HEK293 (cell line): ENCODE measurements around the gene CDCA7.

Experiments used
- BCL6B ChIP-seq: fragments of 450-650 bp; formaldehyde crosslinking; IDR thresholded peaks from 2 replicates; pipeline ENCODE4 v1.5.1; 2017; ENCODE audit warnings: missing biosample characterization, missing genetic modification characterization
- FEZF1 ChIP-seq: fragments of 450-650 bp; formaldehyde crosslinking; IDR thresholded peaks from 2 replicates; pipeline ENCODE4 v1.5.1; 2016; ENCODE audit warnings: missing biosample characterization, missing genetic modification characterization
- HOXD13 ChIP-seq: sonication (generic); formaldehyde crosslinking; IDR thresholded peaks from 2 replicates; pipeline ENCODE4 v1.8.0; 2022; ENCODE audit warnings: missing genetic modification reagents, borderline replicate concordance
- SP2 ChIP-seq: fragments of 450-650 bp; formaldehyde crosslinking; IDR thresholded peaks from 2 replicates; pipeline ENCODE4 v1.5.1; 2016; ENCODE audit warnings: missing biosample characterization, missing genetic modification characterization
- YY1 ChIP-seq: fragments of 450-650 bp; formaldehyde crosslinking; IDR thresholded peaks from 2 replicates; pipeline ENCODE4 v1.5.1; 2018; ENCODE audit warnings: missing biosample characterization, missing genetic modification characterization
- ZNF121 ChIP-seq: fragments of 450-650 bp; formaldehyde crosslinking; IDR thresholded peaks from 2 replicates; pipeline ENCODE4 v1.5.1; 2016; ENCODE audit warnings: missing biosample characterization, missing genetic modification characterization
- ZNF274 ChIP-seq, 2 experiments: fragments of 200-500 bp in 1 of 2; fragments of 450-650 bp in 1 of 2; sonication (Bioruptor generic) in 1 of 2; formaldehyde crosslinking in 1 of 2; IDR thresholded peaks; 2 replicates each; pipeline versions ENCODE4 v1.5.1 to v1.6.1; 2014 to 2016; ENCODE audit warnings: borderline replicate concordance in 1 of 2, inconsistent platforms in 1 of 2, low read length in 1 of 2, missing biosample characterization in 1 of 2, missing genetic modification characterization in 1 of 2
- ZNF530 ChIP-seq: fragments of 450-650 bp; formaldehyde crosslinking; IDR thresholded peaks from 2 replicates; pipeline ENCODE4 v1.5.1; 2016; ENCODE audit warnings: low read depth, missing biosample characterization, missing genetic modification characterization
- ZNF585B ChIP-seq: fragments of 450-650 bp; formaldehyde crosslinking; IDR thresholded peaks from 2 replicates; pipeline ENCODE4 v1.5.1; 2016; ENCODE audit warnings: missing biosample characterization, missing genetic modification characterization
- ZNF704 ChIP-seq: fragments of 450-650 bp; formaldehyde crosslinking; IDR thresholded peaks from 2 replicates; pipeline ENCODE4 v1.5.1; 2016; ENCODE audit warnings: missing biosample characterization, missing genetic modification characterization
- TF ChIP-seq, protein P1 (sequence below): fragments of 450-650 bp; formaldehyde crosslinking; IDR thresholded peaks from 2 replicates; pipeline ENCODE4 v1.5.1; 2016; ENCODE audit warnings: missing biosample characterization, missing genetic modification characterization
- TF ChIP-seq, protein P2 (sequence below): fragments of 450-650 bp; formaldehyde crosslinking; IDR thresholded peaks from 2 replicates; pipeline ENCODE4 v1.5.1; 2016; ENCODE audit warnings: missing biosample characterization, missing genetic modification characterization
- TF ChIP-seq, protein P3 (sequence below): fragments of 450-650 bp; formaldehyde crosslinking; IDR thresholded peaks from 2 replicates; pipeline ENCODE4 v1.5.1; 2016; ENCODE audit warnings: missing biosample characterization, missing genetic modification characterization, low read depth
- TF ChIP-seq, protein P4 (sequence below): fragments of 450-650 bp; formaldehyde crosslinking; IDR thresholded peaks from 2 replicates; pipeline ENCODE4 v1.5.1; 2016; ENCODE audit warnings: missing biosample characterization, missing genetic modification characterization

GRCh38 chr2:173371023-173371422, 16.4 kb downstream of the CDCA7 start:
- TF ChIP-seq, protein P1, sequence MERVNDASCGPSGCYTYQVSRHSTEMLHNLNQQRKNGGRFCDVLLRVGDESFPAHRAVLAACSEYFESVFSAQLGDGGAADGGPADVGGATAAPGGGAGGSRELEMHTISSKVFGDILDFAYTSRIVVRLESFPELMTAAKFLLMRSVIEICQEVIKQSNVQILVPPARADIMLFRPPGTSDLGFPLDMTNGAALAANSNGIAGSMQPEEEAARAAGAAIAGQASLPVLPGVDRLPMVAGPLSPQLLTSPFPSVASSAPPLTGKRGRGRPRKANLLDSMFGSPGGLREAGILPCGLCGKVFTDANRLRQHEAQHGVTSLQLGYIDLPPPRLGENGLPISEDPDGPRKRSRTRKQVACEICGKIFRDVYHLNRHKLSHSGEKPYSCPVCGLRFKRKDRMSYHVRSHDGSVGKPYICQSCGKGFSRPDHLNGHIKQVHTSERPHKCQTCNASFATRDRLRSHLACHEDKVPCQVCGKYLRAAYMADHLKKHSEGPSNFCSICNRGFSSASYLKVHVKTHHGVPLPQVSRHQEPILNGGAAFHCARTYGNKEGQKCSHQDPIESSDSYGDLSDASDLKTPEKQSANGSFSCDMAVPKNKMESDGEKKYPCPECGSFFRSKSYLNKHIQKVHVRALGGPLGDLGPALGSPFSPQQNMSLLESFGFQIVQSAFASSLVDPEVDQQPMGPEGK (tag by site-specific recombination), result no peak
- TF ChIP-seq FEZF1 (tag by site-specific recombination) (no peak), ZNF704 (tag by site-specific recombination) (no peak), ZNF121 (tag by site-specific recombination) (no peak), ZNF530 (no peak), ZNF585B (tag by site-specific recombination) (no peak), BCL6B (tag by site-specific recombination) (no peak), SP2 (tag by site-specific recombination) (no peak), YY1 (tag by site-specific recombination) (no peak), HOXD13 (CRISPR knock-in tag) (no peak), ZNF274 (IDR thresholded peaks at IDR 0.05; ENCODE audit: low read length) (no peak), ZNF274 (tag by site-specific recombination; IDR thresholded peaks at IDR 0.05; ENCODE audit: borderline replicate concordance) (no peak)
- TF ChIP-seq, protein P2, sequence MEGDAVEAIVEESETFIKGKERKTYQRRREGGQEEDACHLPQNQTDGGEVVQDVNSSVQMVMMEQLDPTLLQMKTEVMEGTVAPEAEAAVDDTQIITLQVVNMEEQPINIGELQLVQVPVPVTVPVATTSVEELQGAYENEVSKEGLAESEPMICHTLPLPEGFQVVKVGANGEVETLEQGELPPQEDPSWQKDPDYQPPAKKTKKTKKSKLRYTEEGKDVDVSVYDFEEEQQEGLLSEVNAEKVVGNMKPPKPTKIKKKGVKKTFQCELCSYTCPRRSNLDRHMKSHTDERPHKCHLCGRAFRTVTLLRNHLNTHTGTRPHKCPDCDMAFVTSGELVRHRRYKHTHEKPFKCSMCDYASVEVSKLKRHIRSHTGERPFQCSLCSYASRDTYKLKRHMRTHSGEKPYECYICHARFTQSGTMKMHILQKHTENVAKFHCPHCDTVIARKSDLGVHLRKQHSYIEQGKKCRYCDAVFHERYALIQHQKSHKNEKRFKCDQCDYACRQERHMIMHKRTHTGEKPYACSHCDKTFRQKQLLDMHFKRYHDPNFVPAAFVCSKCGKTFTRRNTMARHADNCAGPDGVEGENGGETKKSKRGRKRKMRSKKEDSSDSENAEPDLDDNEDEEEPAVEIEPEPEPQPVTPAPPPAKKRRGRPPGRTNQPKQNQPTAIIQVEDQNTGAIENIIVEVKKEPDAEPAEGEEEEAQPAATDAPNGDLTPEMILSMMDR (tag by site-specific recombination), result no peak
- TF ChIP-seq, protein P3, sequence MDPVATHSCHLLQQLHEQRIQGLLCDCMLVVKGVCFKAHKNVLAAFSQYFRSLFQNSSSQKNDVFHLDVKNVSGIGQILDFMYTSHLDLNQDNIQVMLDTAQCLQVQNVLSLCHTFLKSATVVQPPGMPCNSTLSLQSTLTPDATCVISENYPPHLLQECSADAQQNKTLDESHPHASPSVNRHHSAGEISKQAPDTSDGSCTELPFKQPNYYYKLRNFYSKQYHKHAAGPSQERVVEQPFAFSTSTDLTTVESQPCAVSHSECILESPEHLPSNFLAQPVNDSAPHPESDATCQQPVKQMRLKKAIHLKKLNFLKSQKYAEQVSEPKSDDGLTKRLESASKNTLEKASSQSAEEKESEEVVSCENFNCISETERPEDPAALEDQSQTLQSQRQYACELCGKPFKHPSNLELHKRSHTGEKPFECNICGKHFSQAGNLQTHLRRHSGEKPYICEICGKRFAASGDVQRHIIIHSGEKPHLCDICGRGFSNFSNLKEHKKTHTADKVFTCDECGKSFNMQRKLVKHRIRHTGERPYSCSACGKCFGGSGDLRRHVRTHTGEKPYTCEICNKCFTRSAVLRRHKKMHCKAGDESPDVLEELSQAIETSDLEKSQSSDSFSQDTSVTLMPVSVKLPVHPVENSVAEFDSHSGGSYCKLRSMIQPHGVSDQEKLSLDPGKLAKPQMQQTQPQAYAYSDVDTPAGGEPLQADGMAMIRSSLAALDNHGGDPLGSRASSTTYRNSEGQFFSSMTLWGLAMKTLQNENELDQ (tag by site-specific recombination), result no peak
- TF ChIP-seq, protein P4, sequence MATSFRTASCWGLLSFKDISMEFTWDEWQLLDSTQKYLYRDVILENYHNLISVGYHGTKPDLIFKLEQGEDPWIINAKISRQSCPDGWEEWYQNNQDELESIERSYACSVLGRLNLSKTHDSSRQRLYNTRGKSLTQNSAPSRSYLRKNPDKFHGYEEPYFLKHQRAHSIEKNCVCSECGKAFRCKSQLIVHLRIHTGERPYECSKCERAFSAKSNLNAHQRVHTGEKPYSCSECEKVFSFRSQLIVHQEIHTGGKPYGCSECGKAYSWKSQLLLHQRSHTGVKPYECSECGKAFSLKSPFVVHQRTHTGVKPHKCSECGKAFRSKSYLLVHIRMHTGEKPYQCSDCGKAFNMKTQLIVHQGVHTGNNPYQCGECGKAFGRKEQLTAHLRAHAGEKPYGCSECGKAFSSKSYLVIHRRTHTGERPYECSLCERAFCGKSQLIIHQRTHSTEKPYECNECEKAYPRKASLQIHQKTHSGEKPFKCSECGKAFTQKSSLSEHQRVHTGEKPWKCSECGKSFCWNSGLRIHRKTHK (tag by site-specific recombination), result no peak
